LNCaP clone FGC (cell line): ENCODE measurements around the gene SDF4.

Experiments
- DNase-seq: peaks from one replicate; pipeline ENCODE4 v3.0.0-alpha.2; 2011; ENCODE audit warnings: low read depth
- H3K4me3 ChIP-seq: 2 replicates; pipeline ENCODE4 v1.5.1; 2011; ENCODE audit warnings: mild to moderate bottlenecking, low read depth, low read length, control low read depth
- CTCF ChIP-seq: IDR thresholded peaks from 2 replicates; pipeline ENCODE4 v1.5.1; 2012; ENCODE audit warnings: mild to moderate bottlenecking; ENCODE audit not compliant: control insufficient read depth, insufficient read depth; ENCODE audit errors: extremely low read depth

The SDF4 gene

DNA sequence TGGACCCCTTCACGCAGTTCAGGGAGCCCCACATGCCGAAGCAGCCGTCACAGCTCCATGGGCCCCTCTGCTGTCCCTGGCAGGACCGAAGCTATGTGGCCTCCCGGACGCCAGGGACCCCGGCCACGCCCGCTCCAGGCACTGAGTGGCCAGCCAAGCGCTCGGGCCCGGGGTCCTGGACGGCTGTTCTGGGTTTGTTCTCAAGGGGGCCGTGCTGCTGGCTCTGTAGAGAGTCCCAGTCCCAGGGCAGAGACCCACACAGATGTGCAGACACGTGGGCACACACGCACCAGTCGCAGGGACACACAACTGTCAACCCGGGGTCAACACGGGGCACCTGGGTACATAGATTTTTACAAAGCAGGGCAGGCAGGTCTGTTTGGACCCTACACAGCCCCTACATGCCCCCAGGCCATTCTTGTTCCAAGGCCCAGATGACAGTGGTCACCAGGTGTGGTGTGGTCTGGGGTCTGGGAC is 6.9 kb upstream of the SDF4 start:
- TF ChIP-seq CTCF = no peak
- no peak for DNase-seq
- H3K4me3 ChIP-seq = no peak overlapping the region

GRCh38 chr1:1237874-1238701 is 6.3 kb upstream of the SDF4 start:
- TF ChIP-seq CTCF = no peak
- H3K4me3 ChIP-seq = peak overlapping the region; percentile 25; the same call in 1 of the 2 replicates
- DNase-seq = no peak

DNA sequence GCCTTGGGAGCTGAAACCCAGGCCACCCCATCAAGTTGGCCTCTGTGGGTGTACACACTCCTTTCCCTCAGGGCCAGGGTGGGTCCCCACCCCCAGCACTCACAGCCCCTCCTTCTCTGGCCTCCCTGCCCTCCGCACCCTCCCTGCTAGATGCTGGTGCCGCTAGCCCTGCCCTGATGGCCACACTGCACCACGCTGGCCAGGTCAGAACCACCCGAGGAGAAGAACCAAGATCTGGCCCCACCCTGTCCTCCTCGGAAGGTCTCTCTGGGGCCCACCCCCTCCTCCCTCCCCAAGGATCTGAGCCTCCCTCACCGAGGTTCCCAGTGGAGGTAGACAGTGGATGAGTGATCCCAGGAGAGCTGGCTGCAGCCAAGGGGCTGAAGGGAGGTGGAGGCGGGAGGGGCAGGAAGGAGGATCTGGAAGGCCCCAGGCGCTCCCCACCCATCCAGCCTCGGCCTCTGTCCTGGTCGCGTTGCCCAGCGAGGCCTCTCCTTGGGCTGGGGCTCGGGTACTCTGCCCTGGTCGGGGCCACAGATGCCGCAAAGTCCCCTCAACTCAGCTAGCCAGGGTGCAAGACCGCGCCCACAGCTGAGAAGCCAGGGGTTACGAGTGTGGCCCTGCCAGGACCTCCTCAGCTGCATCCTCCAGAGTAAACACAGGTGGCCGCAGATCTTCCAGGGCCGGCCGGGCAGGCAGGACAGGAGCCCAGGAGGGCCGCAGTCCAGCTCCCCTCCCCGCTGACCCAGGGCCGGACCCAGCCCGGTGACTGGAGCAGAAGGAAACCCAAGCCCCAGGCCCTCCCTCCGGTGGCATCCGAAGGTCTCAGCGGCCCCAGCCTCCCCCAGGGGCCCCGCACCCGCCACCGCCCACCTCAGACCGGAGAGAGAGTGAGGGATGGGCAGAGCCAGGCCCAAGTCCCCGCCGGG is 5.4 kb upstream of the SDF4 start:
- peak; percentile 59 for DNase-seq
- no peak for TF ChIP-seq CTCF
- H3K4me3 ChIP-seq = peak overlapping the region; percentile 30

- H3K4me3 ChIP-seq = no peak overlapping the region
- DNase-seq = no peak
- no peak for TF ChIP-seq CTCF
Observed at GRCh38 chr1:1236176-1236763, 4.5 kb upstream of the SDF4 start.

- no peak for TF ChIP-seq CTCF
- DNase-seq = no peak
- no peak overlapping the region for H3K4me3 ChIP-seq
Observed at GRCh38 chr1:1235016-1235744, 3.4 kb upstream of the SDF4 start.

DNA sequence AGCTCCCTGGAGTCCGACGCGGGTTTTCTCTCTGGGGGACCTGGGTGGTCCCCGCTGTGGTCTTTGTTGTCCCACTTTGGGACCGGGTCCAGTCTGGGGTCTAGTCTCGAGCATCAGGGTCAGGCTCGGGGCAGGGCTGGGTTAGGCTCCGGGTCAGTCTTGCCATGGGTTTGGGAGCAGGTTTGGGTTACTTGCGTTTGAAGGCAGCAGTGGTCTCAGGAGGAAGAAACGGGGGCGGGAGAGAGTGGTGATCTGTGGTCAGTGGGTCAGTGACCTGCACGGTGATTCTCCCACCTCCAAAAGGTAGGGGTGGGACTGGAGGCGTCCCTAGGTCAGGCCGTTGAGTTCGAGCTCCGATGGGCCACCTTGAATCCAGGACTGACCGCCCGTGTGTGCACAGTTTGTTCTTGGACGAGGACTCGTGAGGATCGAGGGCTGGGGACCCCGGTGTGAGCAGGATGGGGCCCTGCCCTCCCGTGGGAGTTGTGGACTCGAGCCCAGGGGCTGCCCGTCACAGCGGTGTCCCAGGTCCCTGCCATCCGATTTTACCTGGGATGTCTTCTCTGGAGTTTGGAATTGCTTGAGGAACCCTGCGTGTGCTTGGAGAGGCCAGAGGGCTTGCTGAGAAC is 2.5 kb upstream of the SDF4 start:
- peak overlapping the region; percentile 24 for H3K4me3 ChIP-seq
- no peak for DNase-seq
- no peak for TF ChIP-seq CTCF
